Heart left ventricle (tissue), 16 donors: ENCODE measurements around the gene LAMA5. TPM values are rescaled to one million over a fixed set of nuclear protein-coding genes. Genes with fewer than 3 reads are reported as not detected.

ENCODE experiments used
- ATAC-seq, 4 donors: fragments of 200-7000 bp; cut with Tn5 transposase; one replicate each; pipeline ENCODE4 v1.9.1; 2020 to 2022; ENCODE audit warnings: moderate library complexity in 4 of 4, mild to moderate bottlenecking in 3 of 4, moderate number of reproducible peaks in 1 of 4
- DNase-seq, 5 donors: peaks; one replicate each; pipeline ENCODE4 v3.0.0-alpha.2; 2020
- H3K27ac ChIP-seq, 12 donors: fragments of 200-600 bp; sonication (generic) in 4 of 12; one replicate each; pipeline versions ENCODE4 v1.5.0 to v1.8.0; 2016 to 2022; ENCODE audit warnings: mild to moderate bottlenecking in 2 of 12
- H3K27me3 ChIP-seq, 9 donors: fragments of 200-600 bp; sonication (generic) in 2 of 9; one replicate each; pipeline versions ENCODE4 v1.5.1 to v1.8.0; 2016 to 2022; ENCODE audit warnings: mild to moderate bottlenecking in 3 of 9
- H3K36me3 ChIP-seq, 9 donors: fragments of 200-600 bp; sonication (generic) in 2 of 9; one replicate each; pipeline versions ENCODE4 v1.5.0 to v1.8.0; 2018 to 2022; ENCODE audit warnings: mild to moderate bottlenecking in 2 of 9
- H3K4me1 ChIP-seq, 12 donors: fragments of 200-600 bp; sonication (generic) in 4 of 12; one replicate each; pipeline versions ENCODE4 v1.5.0 to v1.8.0; 2016 to 2022; ENCODE audit warnings: mild to moderate bottlenecking in 3 of 12
- H3K4me3 ChIP-seq, 12 donors: fragments of 200-600 bp; sonication (generic) in 4 of 12; one replicate each; pipeline versions ENCODE4 v1.5.0 to v1.8.0; 2017 to 2022; ENCODE audit warnings: mild to moderate bottlenecking in 9 of 12, moderate library complexity in 4 of 12
- H3K9me3 ChIP-seq, 12 donors: fragments of 200-600 bp; sonication (generic) in 4 of 12; one replicate each; pipeline versions ENCODE4 v1.5.0 to v1.8.0; 2016 to 2022; ENCODE audit warnings: mild to moderate bottlenecking in 1 of 12
- CTCF ChIP-seq, 12 donors: fragments of 200-600 bp; sonication (generic) in 4 of 12; IDR thresholded peaks; one replicate each; pipeline versions ENCODE4 v1.5.0 to v1.8.0; 2018 to 2022; ENCODE audit warnings: antibody characterized with exemption in 12 of 12, mild to moderate bottlenecking in 5 of 12
- POLR2A ChIP-seq, 2 donors: fragments of 450-650 bp; IDR thresholded peaks; one replicate each; pipeline ENCODE4 v1.6.1; 2017; ENCODE audit warnings: antibody characterized with exemption in 2 of 2, mild to moderate bottlenecking in 2 of 2, moderate library complexity in 2 of 2
- WGBS, 4 donors: extraction: QIAGEN DNeasy Blood & Tissue Kit in 2 of 4; methylation state at CpG; one replicate each; pipeline versions ENCODE4 v1.1.5 to v1.1.7; 2013 to 2018; 5-methylcytosine and 5-hydroxymethylcytosine counted together
- intact Hi-C, 10 donors: fragments of 100-400 bp; cut with DNase I; formaldehyde crosslinking; loops; one replicate each; pipeline versions ENCODE4 v1.11.1 to v1.14.2; 2022
- polyA plus RNA-seq, 2 donors: library from polyadenylated mRNA; stranded (reverse); fragments of 200-250 nt; gene quantifications; one replicate each; pipeline ENCODE4 v1.2.3, GENCODE V29; 2013
- total RNA-seq, 9 donors: library from RNA; depleted of rRNA in 2 of 9; stranded (reverse); fragments of >200 nt in 2 of 9; fragmentation: NEBNext Ultra II Directional in 3 of 9; extraction: Animal tissue kit (Norgen Biotek cat#: 25700) in 3 of 9; gene quantifications; one replicate each; pipeline versions ENCODE4 v1.1.0 to v1.2.4, GENCODE V29; 2016 to 2023
- donor health status: ischemic (EF 13 %, LVEDD 7.1; RV severe dilation, severe dysfunction).
- donor health status: healthy with polysubstance abuse.
- donor health status: DM: no; HTN: yes; CAD: no.
- donor health status: DM: no; HTN: no; CAD: no.
- donor health status: ischemic (EF 25% LVEDD 6.9; RV normal size, moderate dysfunction).
- donor health status: ischemic (EF 25% LVEDD 5.7; RV mildly dilated, moderate dysfunction).
- donor health status: healthy.
- donor health status: DM: yes; HTN: yes; CAD: no.
- donor health status: ischemic (EF 35%, LVEDD 5.7; RV mildly dilated, moderate dysfunction).
- donor health status: nonischemic (EF 11% LVEDD 7.7; RV severe dilation, severe dysfunction).
- donor health status: DM: yes; HTN: yes; CAD: no.
- donor health status: PGD.
- donor health status: ischemic (EF 29% LVEDD 5.4; RV normal size, mild dysfunction).
- donor health status: nonischemic (EF 23%, LVEDD 6.1; RV moderate dilation, normal function).

LAMA5 gene
- total and polyA plus RNA-seq, 11 donors, result 57.4 to 128 (median 73.6) TPM

- Histone ChIP-seq H3K27ac (no peak overlapping the region), H3K4me3 (no peak overlapping the region), H3K27me3 (no peaks in the 10 kb centered on the region), H3K36me3 (no peaks in the 10 kb centered on the region), H3K4me1 (peaks cover 0 to 19% (median 10%) of the 10 kb centered on the region in 12 donors), H3K9me3 (no peaks in the 10 kb centered on the region)
- TF ChIP-seq CTCF (IDR thresholded peaks at IDR 0.05) (no peak), POLR2A (IDR thresholded peaks at IDR 0.05) (no peak)
- DNase-seq (no peak), ATAC-seq (no peak)
- intact Hi-C loops, result loop anchor here in 7 of 10 donors (2.0 to 10.0 kb wide), 7 partner anchors 76 to 203 kb away; no protein-coding TSS in a partner anchor
- WGBS, 4 donors, result 76 to 84% (median 81%) methylated on average over 12 to 24 of the region's 24 CpGs
These were observed 44.5 kb upstream of the LAMA5 start for GRCh38 chr20:62411479-62412193.

- 77 to 84% (median 79%) methylated on average over 13 to 19 of the region's 19 CpGs for WGBS, 4 donors
- Histone ChIP-seq H3K36me3 (no peaks in the 10 kb centered on the region), H3K4me1 (peaks cover 0 to 26% (median 17%) of the 10 kb centered on the region in 12 donors), H3K27ac (no peak overlapping the region), H3K27me3 (no peaks in the 10 kb centered on the region), H3K4me3 (no peak overlapping the region), H3K9me3 (no peaks in the 10 kb centered on the region)
- ATAC-seq (no peak), DNase-seq (no peak)
- intact Hi-C loops, result loop anchor here in 7 of 10 donors (2.0 to 10.0 kb wide), 7 partner anchors 76 to 204 kb away; no protein-coding TSS in a partner anchor
- TF ChIP-seq POLR2A (IDR thresholded peaks at IDR 0.05) (no peak), CTCF (IDR thresholded peaks at IDR 0.05) (no peak)
These were observed 43.8 kb upstream of the LAMA5 start for GRCh38 chr20:62410746-62411478.

- TF ChIP-seq CTCF (IDR thresholded peaks at IDR 0.05) (peak in 11 of 12 donors; percentile 33 to 65 (median 53)), POLR2A (IDR thresholded peaks at IDR 0.05) (no peak)
- DNase-seq (peak in 2 of 5 donors; percentile 51 to 69), ATAC-seq (peak in 3 of 4 donors; percentile 2 to 11 (median 3))
- 11 to 14% (median 12%) methylated on average over 4 to 30 of the region's 30 CpGs for WGBS, 4 donors
- Histone ChIP-seq H3K36me3 (no peaks in the 10 kb centered on the region), H3K4me3 (no peak overlapping the region), H3K27me3 (no peaks in the 10 kb centered on the region), H3K4me1 (peaks cover 0 to 33% (median 23%) of the 10 kb centered on the region in 12 donors), H3K27ac (no peak overlapping the region), H3K9me3 (no peaks in the 10 kb centered on the region)
- intact Hi-C loops, result loop anchor here (2.0 to 10.0 kb wide), 14 partner anchors 47 to 395 kb away; partner anchors contain the start of genes MRGBP (in 1 of the 10) and OSBPL2 (in 1 of the 10)
These were observed 43.0 kb upstream of the LAMA5 start for GRCh38 chr20:62409931-62410745.
